ENCODE results near the gene DPH5. TPM values are rescaled to one million over a fixed set of nuclear protein-coding genes. Genes with fewer than 3 reads are reported as not detected.

Gene DPH5
- total RNA-seq, 1 experiment from 2014 or later: 25.8 TPM

DNA sequence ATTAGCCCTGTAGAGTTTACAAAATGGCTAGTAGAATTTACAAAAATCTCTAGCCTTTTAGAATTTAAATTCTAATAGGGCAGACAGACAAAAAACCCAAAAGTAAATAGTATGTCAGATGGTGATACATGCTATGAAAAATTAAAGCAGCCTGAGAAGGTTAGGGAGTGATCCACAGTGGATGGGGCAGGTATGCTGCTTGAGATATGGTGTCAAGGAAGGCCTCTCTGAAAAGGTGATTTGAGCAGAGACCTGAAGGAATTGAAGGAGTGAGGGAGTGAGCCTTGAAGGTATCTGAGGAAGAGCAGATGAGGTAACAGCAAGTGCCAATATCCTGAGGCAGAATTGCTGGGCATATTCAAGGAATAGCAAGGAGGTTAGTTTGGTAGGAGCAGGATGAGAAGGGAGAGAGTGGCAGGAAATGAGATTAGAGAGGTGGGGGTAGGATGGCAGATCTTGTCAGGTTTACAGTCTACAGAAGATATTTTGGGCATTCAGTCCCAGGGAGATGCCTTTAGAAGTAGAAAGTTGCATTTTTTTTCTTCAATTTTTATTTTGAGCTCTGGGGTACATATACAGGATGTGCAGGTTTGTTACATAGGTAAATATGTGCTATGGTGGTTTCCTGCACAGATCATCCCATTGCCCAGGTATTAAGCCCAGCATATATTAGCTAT is 40.8 kb upstream of the DPH5 start:
- Mint-ChIP-seq H3K27ac (ENCODE audit: unreplicated experiment) (no peak overlapping the region), H3K4me3 (ENCODE audit: low read depth, unreplicated experiment) (no peak overlapping the region), H3K27me3 (ENCODE audit: unreplicated experiment) (no peaks in the 10 kb centered on the region), H3K9me3 (ENCODE audit: low read depth, unreplicated experiment) (peaks cover 2% of the 10 kb centered on the region), H3K4me1 (ENCODE audit: low read depth, unreplicated experiment) (no peaks in the 10 kb centered on the region), H3K36me3 (ENCODE audit: insufficient read depth, unreplicated experiment) (no peaks in the 10 kb centered on the region)
- CTCF ChIA-PET: no interaction called here
- intact Hi-C loops (cut with micrococcal nuclease; ENCODE audit: unreplicated experiment): no loop called here
- no TSS peak for BruUV-seq (replicated peaks)
- no peak for DNase-seq
- no peak for TF ChIP-seq CTCF (IDR thresholded peaks at IDR 0.05; ENCODE audit: unreplicated experiment)

GRCh38 chr1:101065575-101065974 is 40.0 kb upstream of the DPH5 start:
- no peak for TF ChIP-seq CTCF (IDR thresholded peaks at IDR 0.05; ENCODE audit: unreplicated experiment)
- peaks cover 2% of the 10 kb centered on the region for H3K9me3 Mint-ChIP-seq (ENCODE audit: low read depth, unreplicated experiment)
- H3K4me3 Mint-ChIP-seq (ENCODE audit: low read depth, unreplicated experiment): no peak overlapping the region
- CTCF ChIA-PET: no interaction called here
- H3K27me3 Mint-ChIP-seq (ENCODE audit: unreplicated experiment): no peaks in the 10 kb centered on the region
- H3K36me3 Mint-ChIP-seq (ENCODE audit: insufficient read depth, unreplicated experiment): no peaks in the 10 kb centered on the region
- H3K4me1 Mint-ChIP-seq (ENCODE audit: low read depth, unreplicated experiment): no peaks in the 10 kb centered on the region
- no peak overlapping the region for H3K27ac Mint-ChIP-seq (ENCODE audit: unreplicated experiment)
- BruUV-seq (replicated peaks): no TSS peak
- no peak for DNase-seq
- intact Hi-C loops (cut with micrococcal nuclease; ENCODE audit: unreplicated experiment): no loop called here

DNA sequence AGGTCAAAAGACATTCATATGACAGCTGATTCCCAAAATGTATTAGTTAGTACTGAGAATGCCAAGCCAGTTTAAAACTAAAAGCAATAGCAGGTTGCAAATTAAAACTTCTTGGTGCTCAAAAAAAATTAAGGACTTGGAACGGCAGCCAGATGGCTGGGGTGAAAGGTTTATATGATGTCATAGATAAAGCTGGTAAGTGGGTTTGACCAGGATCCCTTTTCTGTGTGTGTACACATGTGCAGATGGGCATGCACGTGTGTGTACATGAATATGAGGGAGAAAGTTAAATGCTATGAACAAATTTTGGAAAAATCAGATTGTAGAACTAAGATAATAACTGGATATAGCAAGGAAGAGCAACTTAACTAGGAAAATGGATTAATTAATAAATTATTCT is 39.1 kb upstream of the DPH5 start:
- Mint-ChIP-seq H3K27ac (ENCODE audit: unreplicated experiment) (no peak overlapping the region), H3K4me1 (ENCODE audit: low read depth, unreplicated experiment) (no peaks in the 10 kb centered on the region), H3K27me3 (ENCODE audit: unreplicated experiment) (no peaks in the 10 kb centered on the region), H3K36me3 (ENCODE audit: insufficient read depth, unreplicated experiment) (no peaks in the 10 kb centered on the region), H3K4me3 (ENCODE audit: low read depth, unreplicated experiment) (no peak overlapping the region), H3K9me3 (ENCODE audit: low read depth, unreplicated experiment) (peaks cover 2% of the 10 kb centered on the region)
- no peak for DNase-seq
- no TSS peak for BruUV-seq (replicated peaks)
- no peak for TF ChIP-seq CTCF (IDR thresholded peaks at IDR 0.05; ENCODE audit: unreplicated experiment)
- intact Hi-C loops (cut with micrococcal nuclease; ENCODE audit: unreplicated experiment): no loop called here
- CTCF ChIA-PET: no interaction called here

DNA sequence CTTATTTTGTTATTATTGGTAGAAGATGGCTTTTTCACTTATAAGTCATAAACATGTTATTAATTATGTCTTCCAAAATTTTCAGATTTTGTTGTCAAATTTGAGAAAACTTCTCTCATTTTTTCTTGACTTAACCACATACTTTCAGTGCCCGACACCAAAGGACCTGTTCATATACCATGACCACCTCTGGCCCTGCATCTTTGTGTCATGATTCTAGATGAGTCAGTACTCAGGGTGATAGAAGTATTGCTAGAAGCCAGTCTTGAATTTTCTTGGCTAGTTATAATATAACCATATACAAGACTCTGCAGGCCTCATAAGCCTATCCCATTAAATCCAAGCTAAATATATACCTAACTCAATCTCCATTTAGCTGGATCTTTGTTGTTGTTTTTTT is 35.4 kb upstream of the DPH5 start:
- BruUV-seq (replicated peaks): no TSS peak
- Mint-ChIP-seq H3K27me3 (ENCODE audit: unreplicated experiment) (no peaks in the 10 kb centered on the region), H3K36me3 (ENCODE audit: insufficient read depth, unreplicated experiment) (no peaks in the 10 kb centered on the region), H3K4me3 (ENCODE audit: low read depth, unreplicated experiment) (no peak overlapping the region), H3K27ac (ENCODE audit: unreplicated experiment) (no peak overlapping the region), H3K4me1 (ENCODE audit: low read depth, unreplicated experiment) (no peaks in the 10 kb centered on the region), H3K9me3 (ENCODE audit: low read depth, unreplicated experiment) (no peaks in the 10 kb centered on the region)
- TF ChIP-seq CTCF (IDR thresholded peaks at IDR 0.05; ENCODE audit: unreplicated experiment): no peak
- DNase-seq: no peak
- intact Hi-C loops (cut with micrococcal nuclease; ENCODE audit: unreplicated experiment): no loop called here
- CTCF ChIA-PET: no interaction called here
